Bronchial epithelial cell (primary cell): ENCODE data around the gene TSSK1B. TPM values are rescaled to one million over a fixed set of nuclear protein-coding genes. Genes with fewer than 3 reads are reported as not detected.
A peak's percentile ranks its signal among the peaks of the same experiment; 100 is the strongest.

Experiments
- DNase-seq: peaks from one replicate; pipeline ENCODE4 v3.0.0-alpha.2; 2010; ENCODE audit warnings: low read depth
- FAIRE-seq: peaks from 2 replicates; lab custom pipeline; 2011; peaks lifted over from hg19 to GRCh38; lab: Jason Lieb, UNC
- H3K27me3 ChIP-seq: 2 replicates; pipeline ENCODE4 v1.5.1; 2011; ENCODE audit warnings: low read length; ENCODE audit not compliant: control insufficient read depth, insufficient read depth
- H3K36me3 ChIP-seq: 2 replicates; pipeline ENCODE4 v1.5.1; 2011; ENCODE audit warnings: low read length; ENCODE audit not compliant: control insufficient read depth, insufficient read depth
- H3K4me3 ChIP-seq: 2 replicates; pipeline ENCODE4 v1.5.1; 2011; ENCODE audit warnings: mild to moderate bottlenecking, low read depth, low read length, control low read depth
- total RNA-seq: library from RNA; depleted of rRNA; stranded (reverse); fragments of >200 nt; gene quantifications from 2 replicates; pipeline ENCODE4 v1.2.1, GENCODE V29; 2014
- TF ChIP-seq, protein P1 (sequence below): IDR thresholded peaks from 2 replicates; pipeline ENCODE4 v1.5.1; 2011; ENCODE audit warnings: mild to moderate bottlenecking, moderate library complexity, low read length, control low read depth, inconsistent platforms; ENCODE audit not compliant: insufficient read depth, severe bottlenecking

TSSK1B gene
- total RNA-seq, 1 donor from 2014 or later = 0.26 TPM

DNA sequence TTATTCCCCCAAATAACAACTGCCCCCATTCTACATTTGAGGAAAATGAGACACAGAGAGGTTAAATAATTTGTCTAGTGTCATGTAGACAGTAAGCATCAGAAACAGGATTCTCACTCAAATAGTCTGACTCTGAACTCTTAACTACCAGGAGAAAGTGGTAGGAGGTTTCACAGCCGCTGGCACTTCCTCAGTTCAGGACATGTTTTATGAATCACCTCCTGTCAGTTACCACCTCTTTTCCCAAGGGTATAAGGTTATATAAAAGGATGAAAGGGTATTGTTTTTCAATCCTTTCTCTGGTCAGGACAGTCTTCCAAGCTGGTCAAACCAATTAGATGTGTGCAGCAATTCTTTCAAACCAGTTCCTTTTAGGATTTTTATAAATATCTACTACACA is 52.1 kb downstream of the TSSK1B start:
- Histone ChIP-seq H3K4me3 (no peak overlapping the region), H3K27me3 (no peaks in the 10 kb centered on the region), H3K36me3 (peaks cover 3% of the 10 kb centered on the region)
- DNase-seq = peak; percentile 80
- TF ChIP-seq, protein P1, sequence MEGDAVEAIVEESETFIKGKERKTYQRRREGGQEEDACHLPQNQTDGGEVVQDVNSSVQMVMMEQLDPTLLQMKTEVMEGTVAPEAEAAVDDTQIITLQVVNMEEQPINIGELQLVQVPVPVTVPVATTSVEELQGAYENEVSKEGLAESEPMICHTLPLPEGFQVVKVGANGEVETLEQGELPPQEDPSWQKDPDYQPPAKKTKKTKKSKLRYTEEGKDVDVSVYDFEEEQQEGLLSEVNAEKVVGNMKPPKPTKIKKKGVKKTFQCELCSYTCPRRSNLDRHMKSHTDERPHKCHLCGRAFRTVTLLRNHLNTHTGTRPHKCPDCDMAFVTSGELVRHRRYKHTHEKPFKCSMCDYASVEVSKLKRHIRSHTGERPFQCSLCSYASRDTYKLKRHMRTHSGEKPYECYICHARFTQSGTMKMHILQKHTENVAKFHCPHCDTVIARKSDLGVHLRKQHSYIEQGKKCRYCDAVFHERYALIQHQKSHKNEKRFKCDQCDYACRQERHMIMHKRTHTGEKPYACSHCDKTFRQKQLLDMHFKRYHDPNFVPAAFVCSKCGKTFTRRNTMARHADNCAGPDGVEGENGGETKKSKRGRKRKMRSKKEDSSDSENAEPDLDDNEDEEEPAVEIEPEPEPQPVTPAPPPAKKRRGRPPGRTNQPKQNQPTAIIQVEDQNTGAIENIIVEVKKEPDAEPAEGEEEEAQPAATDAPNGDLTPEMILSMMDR = no peak
- no peak for FAIRE-seq

Other genes starting within 250 kb of the TSSK1B start
- gene MCC, start 53.5 kb upstream of the TSSK1B start, total RNA-seq = 43.2 and 47.4 TPM in 2 replicates
- gene YTHDC2, start 78.7 kb upstream of the TSSK1B start, total RNA-seq = 17.1 and 21.5 TPM in 2 replicates